GM23248 (cell line): ENCODE results near the gene MOB3B.

Experiments
- EZH2 ChIP-seq: fragments of 200-600 bp; sonication (generic); IDR thresholded peaks from 2 replicates; pipeline ENCODE4 v1.6.1; 2018; ENCODE audit warnings: antibody characterized with exemption, mild to moderate bottlenecking; ENCODE audit not compliant: insufficient read depth, poor library complexity, severe bottlenecking
- EZH2phosphoT487 ChIP-seq: fragments of 200-600 bp; sonication (generic); IDR thresholded peaks from 2 replicates; pipeline ENCODE4 v1.6.1; 2018; ENCODE audit warnings: antibody characterized with exemption, moderate library complexity, mild to moderate bottlenecking, low read depth; ENCODE audit not compliant: insufficient read depth

- TF ChIP-seq EZH2 = no peak
- TF ChIP-seq EZH2phosphoT487 = no peak
Measured at GRCh38 chr9:27506981-27507380, 22.6 kb downstream of the MOB3B start.
